GM12875 (cell line): ENCODE data around the gene ALOX15B.
A peak's percentile ranks its signal among the peaks of the same experiment; 100 is the strongest.
"Not testable (repeated sequence)": the region's sequence is repeated elsewhere in the genome, so short reads cannot be mapped to it uniquely, and the experiment has no call there.

ENCODE experiments used
- H3K4me3 ChIP-seq: one replicate; pipeline ENCODE4 v1.5.1; 2011; ENCODE audit warnings: low read depth, low read length, control low read depth
- TF ChIP-seq, protein P1 (sequence below): IDR thresholded peaks from 2 replicates; pipeline ENCODE4 v1.5.1; 2011; ENCODE audit warnings: low read depth, mild to moderate bottlenecking, control low read depth, inconsistent platforms, low read length, moderate library complexity, borderline replicate concordance; ENCODE audit not compliant: insufficient read depth

Gene ALOX15B

DNA sequence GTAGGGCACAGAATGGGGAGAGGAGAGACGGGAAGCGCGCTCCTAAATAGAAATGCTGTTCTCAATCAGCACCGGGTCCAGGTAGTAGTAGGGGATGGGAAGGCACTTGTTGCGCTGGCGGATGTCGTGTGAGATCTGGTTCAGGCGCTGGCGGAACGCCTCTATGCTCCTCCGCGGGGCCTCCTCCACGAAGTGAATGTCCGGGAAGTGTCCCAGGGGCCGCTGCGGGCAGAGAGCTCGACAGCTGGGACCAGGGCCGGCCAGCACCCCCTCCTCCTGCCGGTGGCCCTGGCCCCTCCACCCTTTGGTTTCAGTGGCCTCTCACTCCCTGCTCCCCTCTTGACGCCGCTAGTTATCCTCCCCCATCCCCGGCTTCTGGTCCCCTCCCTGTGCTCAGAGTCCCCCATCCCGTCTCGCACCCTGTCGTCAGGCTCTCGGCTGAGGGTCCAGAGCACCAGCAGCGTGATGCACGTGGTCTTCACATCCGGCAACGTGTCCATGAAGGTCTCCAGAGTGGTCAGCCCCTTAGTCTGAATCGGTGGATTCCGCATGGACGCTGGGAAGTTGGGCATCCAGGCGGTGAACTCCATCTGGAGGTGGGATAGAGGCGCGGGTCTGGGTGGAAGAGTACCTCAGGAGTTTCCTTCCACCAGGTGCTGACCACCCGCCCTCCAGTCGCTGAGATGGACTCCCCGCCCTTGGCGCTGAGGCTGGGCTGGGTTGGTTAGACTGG, 34.0 kb downstream of the ALOX15B start:
- TF ChIP-seq, protein P1, sequence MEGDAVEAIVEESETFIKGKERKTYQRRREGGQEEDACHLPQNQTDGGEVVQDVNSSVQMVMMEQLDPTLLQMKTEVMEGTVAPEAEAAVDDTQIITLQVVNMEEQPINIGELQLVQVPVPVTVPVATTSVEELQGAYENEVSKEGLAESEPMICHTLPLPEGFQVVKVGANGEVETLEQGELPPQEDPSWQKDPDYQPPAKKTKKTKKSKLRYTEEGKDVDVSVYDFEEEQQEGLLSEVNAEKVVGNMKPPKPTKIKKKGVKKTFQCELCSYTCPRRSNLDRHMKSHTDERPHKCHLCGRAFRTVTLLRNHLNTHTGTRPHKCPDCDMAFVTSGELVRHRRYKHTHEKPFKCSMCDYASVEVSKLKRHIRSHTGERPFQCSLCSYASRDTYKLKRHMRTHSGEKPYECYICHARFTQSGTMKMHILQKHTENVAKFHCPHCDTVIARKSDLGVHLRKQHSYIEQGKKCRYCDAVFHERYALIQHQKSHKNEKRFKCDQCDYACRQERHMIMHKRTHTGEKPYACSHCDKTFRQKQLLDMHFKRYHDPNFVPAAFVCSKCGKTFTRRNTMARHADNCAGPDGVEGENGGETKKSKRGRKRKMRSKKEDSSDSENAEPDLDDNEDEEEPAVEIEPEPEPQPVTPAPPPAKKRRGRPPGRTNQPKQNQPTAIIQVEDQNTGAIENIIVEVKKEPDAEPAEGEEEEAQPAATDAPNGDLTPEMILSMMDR = no peak
- no peak overlapping the region for H3K4me3 ChIP-seq

DNA sequence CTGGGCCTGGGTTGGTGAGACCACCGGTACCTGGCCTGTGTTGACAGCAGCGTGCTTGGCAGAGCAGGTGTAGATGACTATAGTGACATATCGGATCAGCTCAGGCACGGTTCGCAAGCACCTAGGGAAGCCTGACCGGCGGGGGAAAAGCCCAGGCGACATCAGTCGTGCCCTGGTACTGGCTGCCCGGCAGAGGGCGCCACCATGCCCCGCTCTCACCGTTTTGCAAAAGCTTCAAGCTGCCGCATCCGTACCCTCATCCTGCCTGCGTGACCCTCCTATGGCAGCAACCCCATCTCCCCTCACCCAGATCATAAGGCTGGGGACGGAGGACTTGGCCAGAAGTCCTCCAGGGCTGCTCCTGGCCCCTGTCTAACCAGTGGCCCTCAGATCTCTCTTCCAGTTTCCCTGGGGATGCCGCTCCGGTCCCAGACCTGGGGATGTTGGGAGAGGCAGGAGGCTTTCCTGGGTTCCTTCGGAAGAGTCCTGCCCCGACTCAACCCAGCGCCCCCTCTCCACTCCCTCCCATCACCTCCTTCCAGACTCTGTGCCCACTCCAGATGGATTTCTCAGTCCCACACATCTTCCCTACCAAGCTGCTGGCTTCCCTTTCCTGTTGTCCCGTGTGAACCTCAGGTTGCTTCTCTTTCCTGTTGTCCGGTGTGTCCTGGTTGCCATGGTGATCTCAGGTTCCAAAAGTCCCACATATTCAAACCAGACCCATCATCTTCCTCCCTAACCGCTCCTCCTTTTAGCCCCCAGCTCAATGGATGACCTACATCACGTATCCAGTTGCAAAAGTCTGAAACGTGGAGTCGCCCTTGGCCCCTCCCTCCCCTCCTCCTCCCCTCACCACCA, 35.0 kb downstream of the ALOX15B start:
- H3K4me3 ChIP-seq = no peak overlapping the region
- TF ChIP-seq, protein P1 = peak; percentile 99

DNA sequence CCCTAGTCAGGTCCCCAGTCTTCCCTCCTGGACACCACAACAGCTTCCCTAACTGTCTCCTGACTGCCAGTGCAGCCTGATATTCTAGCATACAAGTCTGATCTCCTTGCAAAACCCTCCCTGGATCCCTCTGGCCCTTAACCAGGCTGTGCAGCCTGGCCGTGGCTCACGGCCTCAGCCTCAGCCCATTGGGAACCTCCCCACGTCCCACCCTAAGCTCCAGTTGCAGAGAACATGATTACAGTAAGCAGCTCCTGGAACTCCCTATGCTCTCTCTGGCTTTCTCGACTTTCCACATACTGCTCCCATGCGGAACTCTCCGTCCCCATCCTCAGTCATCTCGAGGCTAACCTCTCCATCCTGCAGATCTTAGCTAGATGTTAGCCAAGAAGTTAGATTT, 35.7 kb downstream of the ALOX15B start:
- H3K4me3 ChIP-seq = no peak overlapping the region
- TF ChIP-seq, protein P1 = no peak

DNA sequence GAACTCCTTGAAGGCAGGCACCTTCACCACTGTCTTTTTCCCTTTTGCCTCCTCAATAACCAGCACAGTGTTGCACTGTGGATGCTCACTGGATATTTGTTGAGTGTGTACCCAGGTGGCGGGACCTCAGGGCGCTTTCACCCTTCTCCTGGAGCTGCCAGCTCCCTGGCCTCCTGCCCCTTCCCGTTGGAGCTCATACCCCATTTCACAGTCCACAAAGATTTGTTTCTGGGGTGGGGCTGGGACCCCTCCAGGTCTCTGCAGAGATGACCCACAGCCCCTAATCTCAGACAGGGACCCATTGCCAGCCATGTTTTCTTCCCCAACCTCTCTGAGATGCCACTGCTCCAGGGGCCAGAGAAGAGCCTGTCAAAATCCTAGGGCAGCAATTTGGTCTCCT, 36.2 kb downstream of the ALOX15B start:
- TF ChIP-seq, protein P1 = no peak
- no peak overlapping the region for H3K4me3 ChIP-seq

GRCh38 chr17:8075574-8076342, 36.9 kb downstream of the ALOX15B start:
- no peak overlapping the region for H3K4me3 ChIP-seq
- TF ChIP-seq, protein P1 = no peak

DNA sequence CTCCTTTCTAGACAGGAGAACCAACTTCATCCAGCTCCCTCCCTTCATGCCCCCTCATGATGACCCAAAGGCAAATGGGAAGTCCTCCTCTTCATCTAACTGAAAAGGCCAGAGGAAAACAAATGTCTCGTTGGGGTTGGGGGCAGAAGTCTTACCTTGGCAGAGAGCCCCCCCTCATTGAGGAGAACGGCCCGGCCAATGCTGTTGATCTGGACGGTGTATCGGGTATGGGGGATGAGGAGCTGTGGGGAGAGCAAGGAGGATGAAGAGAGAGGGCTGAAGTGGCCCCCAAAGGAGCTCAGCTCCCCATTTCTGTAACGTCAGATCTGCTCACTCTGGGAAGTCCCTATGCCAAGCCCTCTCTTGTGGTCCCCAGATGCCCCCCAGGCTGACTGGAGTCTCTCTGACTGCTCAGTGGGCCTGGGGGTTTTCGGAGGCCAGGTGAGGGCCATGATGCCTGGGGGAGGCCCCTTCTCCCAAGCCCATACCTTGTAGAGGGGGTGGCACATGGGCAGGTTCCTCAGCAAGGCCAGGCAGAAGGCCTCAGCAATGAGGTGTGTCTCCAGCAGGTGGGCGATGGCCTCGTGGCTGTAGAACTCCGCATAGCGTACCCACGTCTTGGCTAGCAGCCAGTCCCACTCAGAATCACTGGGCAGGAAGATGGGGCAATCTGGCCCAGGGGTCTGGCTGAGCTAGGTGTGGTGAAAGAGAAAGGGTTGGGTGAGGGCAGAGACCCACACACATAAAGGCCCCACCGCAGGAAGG, 37.8 kb downstream of the ALOX15B start:
- no peak overlapping the region for H3K4me3 ChIP-seq
- TF ChIP-seq, protein P1 = no peak

GRCh38 chr17:8077939-8078338, 39.1 kb downstream of the ALOX15B start:
- H3K4me3 ChIP-seq = not testable (repeated sequence)
